Measurements from ENCODE around the gene MRC1. TPM values are rescaled to one million over a fixed set of nuclear protein-coding genes. Genes with fewer than 3 reads are reported as not detected.
A peak's percentile ranks its signal among the peaks of the same experiment; 100 is the strongest.
"Not testable (repeated sequence)": the region's sequence is repeated elsewhere in the genome, so short reads cannot be mapped to it uniquely, and the experiment has no call there.

The MRC1 gene
- total RNA-seq, 1 experiment from 2014 or later, result not detected

- DNase-seq (ENCODE audit: low read depth), result no peak
Measured at GRCh38 chr10:17905491-17905890, 96.3 kb downstream of the MRC1 start.

- DNase-seq (ENCODE audit: low read depth), result no peak
Measured at GRCh38 chr10:17906002-17906401, 96.9 kb downstream of the MRC1 start.

GRCh38 chr10:17907641-17908040 is 98.5 kb downstream of the MRC1 start:
- DNase-seq (ENCODE audit: low read depth), result no peak

- DNase-seq (ENCODE audit: low read depth), result peak; percentile 31
Measured at GRCh38 chr10:17910125-17910789, 101.1 kb downstream of the MRC1 start.

- DNase-seq (ENCODE audit: low read depth), result no peak
Measured at GRCh38 chr10:17912754-17913153, 103.6 kb downstream of the MRC1 start.

- DNase-seq (ENCODE audit: low read depth), result no peak
Measured at GRCh38 chr10:17913604-17914003, 104.5 kb downstream of the MRC1 start.

- no peak for DNase-seq (ENCODE audit: low read depth)
Measured at GRCh38 chr10:17914169-17915045, 105.3 kb downstream of the MRC1 start.

GRCh38 chr10:17915181-17915580 is 106.0 kb downstream of the MRC1 start:
- DNase-seq (ENCODE audit: low read depth), result no peak

GRCh38 chr10:17918187-17918903 is 109.2 kb downstream of the MRC1 start:
- no peak for DNase-seq (ENCODE audit: low read depth)

GRCh38 chr10:17921378-17921777 is 112.2 kb downstream of the MRC1 start:
- no peak for DNase-seq (ENCODE audit: low read depth)

GRCh38 chr10:17923728-17924127 is 114.6 kb downstream of the MRC1 start:
- peak; percentile 85 for DNase-seq (ENCODE audit: low read depth)

GRCh38 chr10:17943033-17943745 is 134.0 kb downstream of the MRC1 start:
- DNase-seq (ENCODE audit: low read depth), result no peak

GRCh38 chr10:17950269-17950668 is 141.1 kb downstream of the MRC1 start:
- DNase-seq (ENCODE audit: low read depth), result not testable (repeated sequence)

- no peak for DNase-seq (ENCODE audit: low read depth)
Measured at GRCh38 chr10:17950726-17951125, 141.6 kb downstream of the MRC1 start.

- DNase-seq (ENCODE audit: low read depth), result peak; percentile 48
Measured at GRCh38 chr10:17951868-17952371, 142.8 kb downstream of the MRC1 start, which contains the start of gene SLC39A12. TSS of gene SLC39A12 (plus strand) at chr10:17951918. CDS start at chr10:17953277, 1,359 bp downstream.

- DNase-seq (ENCODE audit: low read depth), result not testable (repeated sequence)
Measured at GRCh38 chr10:17954372-17954771, 145.2 kb downstream of the MRC1 start.

GRCh38 chr10:17954861-17955260 is 145.7 kb downstream of the MRC1 start:
- no peak for DNase-seq (ENCODE audit: low read depth)

- no peak for DNase-seq (ENCODE audit: low read depth)
Measured at GRCh38 chr10:17958049-17958448, 148.9 kb downstream of the MRC1 start.

- DNase-seq (ENCODE audit: low read depth), result no peak
Measured at GRCh38 chr10:17959870-17960269, 150.7 kb downstream of the MRC1 start.

Measured in M059J (cell line).